Measurements from ENCODE around the gene TGM3.
"Not testable (repeated sequence)": the region's sequence is repeated elsewhere in the genome, so short reads cannot be mapped to it uniquely, and the experiment has no call there.

Gene TGM3

GRCh38 chr20:2295886-2296515, at the start of gene TGM3:
Gene TGM3, plus strand, starts transcription at chr20:2296001. Its CDS starts 63 bp downstream, at chr20:2296064.
- no peak for DNase-seq

- no peak for DNase-seq
These were observed 49.7 kb upstream of the TGM3 start for GRCh38 chr20:2246069-2246491.

GRCh38 chr20:2248837-2249236, 47.0 kb upstream of the TGM3 start:
- no peak for DNase-seq

GRCh38 chr20:2249935-2250334, 45.9 kb upstream of the TGM3 start:
- no peak for DNase-seq

- no peak for DNase-seq
These were observed 43.3 kb upstream of the TGM3 start for GRCh38 chr20:2252419-2252997.

GRCh38 chr20:2253256-2253655, 42.5 kb upstream of the TGM3 start:
- no peak for DNase-seq

GRCh38 chr20:2254333-2254732, 41.5 kb upstream of the TGM3 start:
- no peak for DNase-seq

- DNase-seq = no peak
These were observed 39.8 kb upstream of the TGM3 start for GRCh38 chr20:2255926-2256531.

GRCh38 chr20:2259731-2260130, 36.1 kb upstream of the TGM3 start:
- DNase-seq = no peak

GRCh38 chr20:2260250-2260649, 35.6 kb upstream of the TGM3 start:
- no peak for DNase-seq

- no peak for DNase-seq
These were observed 34.7 kb upstream of the TGM3 start for GRCh38 chr20:2261046-2261485.

- no peak for DNase-seq
These were observed 34.2 kb upstream of the TGM3 start for GRCh38 chr20:2261629-2262028.

- DNase-seq = no peak
These were observed 31.7 kb upstream of the TGM3 start for GRCh38 chr20:2264118-2264517.

GRCh38 chr20:2264621-2265374, 31.0 kb upstream of the TGM3 start:
- DNase-seq = not testable (repeated sequence)

GRCh38 chr20:2273634-2274302, 22.0 kb upstream of the TGM3 start:
- no peak for DNase-seq

- no peak for DNase-seq
These were observed 19.8 kb upstream of the TGM3 start for GRCh38 chr20:2276015-2276414.

GRCh38 chr20:2279253-2279779, 16.5 kb upstream of the TGM3 start:
- no peak for DNase-seq

- DNase-seq = no peak
These were observed 15.7 kb upstream of the TGM3 start for GRCh38 chr20:2280082-2280481.

GRCh38 chr20:2281563-2281962, 14.2 kb upstream of the TGM3 start:
- DNase-seq = no peak

- DNase-seq = no peak
These were observed 13.6 kb upstream of the TGM3 start for GRCh38 chr20:2282181-2282580.

GRCh38 chr20:2283706-2284423, 11.9 kb upstream of the TGM3 start:
- no peak for DNase-seq

GRCh38 chr20:2285193-2285592, 10.6 kb upstream of the TGM3 start:
- no peak for DNase-seq
